OCI-LY3 (cell line): ENCODE data around the gene PI4KB.

Experiments used
- CTCF ChIP-seq: fragments of 200-600, 300-600 bp; sonication (generic); IDR thresholded peaks from 2 replicates; pipeline ENCODE4 v1.5.1; 2014; ENCODE audit warnings: antibody characterized with exemption, low read length, low read depth
- EZH2phosphoT487 ChIP-seq: fragments of 200-600 bp; shearing (Covaris generic); IDR thresholded peaks from 2 replicates; pipeline ENCODE4 v1.6.1; 2018; ENCODE audit warnings: antibody characterized with exemption, mixed run types, low read depth

GRCh38 chr1:151370211-151370911 lies 43.1 kb upstream of the PI4KB start:
- no peak for TF ChIP-seq CTCF
- TF ChIP-seq EZH2phosphoT487: no peak
